NT2/D1 (cell line): ENCODE results near the gene ZBTB42.

Experiments used
- DNase-seq: peaks from one replicate; pipeline ENCODE4 v3.0.0-alpha.2; 2011; ENCODE audit warnings: low read depth, low spot score
- H3K27me3 ChIP-seq: 2 replicates; pipeline ENCODE4 v1.6.0; 2011; ENCODE audit warnings: mild to moderate bottlenecking; ENCODE audit not compliant: insufficient read length, insufficient read depth
- H3K36me3 ChIP-seq: 2 replicates; pipeline ENCODE4 v1.6.1; 2011; ENCODE audit warnings: mild to moderate bottlenecking, low read length, mixed read lengths; ENCODE audit not compliant: insufficient read depth, insufficient read length
- H3K4me1 ChIP-seq: 2 replicates; pipeline ENCODE4 v1.5.1; 2011; ENCODE audit not compliant: insufficient read depth, insufficient read length
- H3K4me3 ChIP-seq: 2 replicates; pipeline ENCODE4 v1.5.1; 2011; ENCODE audit warnings: low read depth; ENCODE audit not compliant: insufficient read length
- H3K9ac ChIP-seq: 2 replicates; pipeline ENCODE4 v1.6.0; 2011; ENCODE audit warnings: low read depth; ENCODE audit not compliant: insufficient read length
- H3K9me3 ChIP-seq: 2 replicates; pipeline ENCODE4 v1.5.1; 2011; ENCODE audit warnings: mild to moderate bottlenecking, low read length; ENCODE audit not compliant: insufficient read depth
- SUZ12 ChIP-seq: IDR thresholded peaks from 2 replicates; pipeline ENCODE4 v1.6.1; 2011; ENCODE audit not compliant: insufficient read length, insufficient read depth; ENCODE audit errors: extremely low read depth
- YY1 ChIP-seq: IDR thresholded peaks from 2 replicates; pipeline ENCODE4 v1.6.1; 2011; ENCODE audit not compliant: insufficient read length, insufficient read depth
- ZNF274 ChIP-seq: IDR thresholded peaks from 2 replicates; pipeline ENCODE4 v1.6.1; 2011; ENCODE audit warnings: mild to moderate bottlenecking, low read depth, low read length

Gene ZBTB42

GRCh38 chr14:104766256-104766862 is 34.5 kb upstream of the ZBTB42 start:
- DNase-seq: no peak
- peaks cover 9% of the 10 kb centered on the region; the same call in 1 of the 2 replicates for H3K9me3 ChIP-seq

GRCh38 chr14:104766863-104767633 is 33.9 kb upstream of the ZBTB42 start:
- Histone ChIP-seq H3K9ac (peak overlapping the region; percentile 32), H3K27me3 (no peaks in the 10 kb centered on the region), H3K4me3 (no peak overlapping the region), H3K36me3 (peaks cover 33% of the 10 kb centered on the region), H3K4me1 (peaks cover 8% of the 10 kb centered on the region), H3K9me3 (peaks cover 15% of the 10 kb centered on the region; the same call in 1 of the 2 replicates)
- TF ChIP-seq SUZ12: no peak
- no peak for TF ChIP-seq YY1
- no peak for TF ChIP-seq ZNF274
- DNase-seq: no peak

More at GRCh38 chr14:104766256-104766862, 34.5 kb upstream of the ZBTB42 start:
- peaks cover 8% of the 10 kb centered on the region for H3K4me1 ChIP-seq
- no peaks in the 10 kb centered on the region for H3K27me3 ChIP-seq
- peaks cover 28% of the 10 kb centered on the region for H3K36me3 ChIP-seq
- H3K4me3 ChIP-seq: no peak overlapping the region
- H3K9ac ChIP-seq: no peak overlapping the region
- no peak for TF ChIP-seq SUZ12
- TF ChIP-seq YY1: no peak
- no peak for TF ChIP-seq ZNF274

- TF ChIP-seq YY1 (no peak), SUZ12 (no peak), ZNF274 (no peak)
- Histone ChIP-seq H3K36me3 (peaks cover 33% of the 10 kb centered on the region), H3K27me3 (no peaks in the 10 kb centered on the region), H3K9ac (peak overlapping the region; percentile 32), H3K4me1 (peaks cover 8% of the 10 kb centered on the region), H3K9me3 (peaks cover 19% of the 10 kb centered on the region; the same call in 1 of the 2 replicates), H3K4me3 (no peak overlapping the region)
- no peak for DNase-seq
These were observed 33.3 kb upstream of the ZBTB42 start for GRCh38 chr14:104767634-104767918.

GRCh38 chr14:104768437-104769323 is 32.2 kb upstream of the ZBTB42 start:
- H3K4me1 ChIP-seq: peaks cover 8% of the 10 kb centered on the region
- H3K36me3 ChIP-seq: peaks cover 44% of the 10 kb centered on the region
- H3K9me3 ChIP-seq: peaks cover 19% of the 10 kb centered on the region; the same call in 1 of the 2 replicates
- DNase-seq: peak; percentile 66
- no peaks in the 10 kb centered on the region for H3K27me3 ChIP-seq
- no peak overlapping the region for H3K4me3 ChIP-seq
- TF ChIP-seq ZNF274 (no peak), YY1 (no peak), SUZ12 (no peak)
- H3K9ac ChIP-seq: peak overlapping the region; percentile 32

GRCh38 chr14:104769324-104770071 is 31.4 kb upstream of the ZBTB42 start:
- H3K9ac ChIP-seq: no peak overlapping the region
- no peak overlapping the region for H3K4me3 ChIP-seq
- H3K9me3 ChIP-seq: peaks cover 19% of the 10 kb centered on the region; the same call in 1 of the 2 replicates
- H3K36me3 ChIP-seq: peaks cover 52% of the 10 kb centered on the region
- TF ChIP-seq ZNF274 (no peak), SUZ12 (no peak), YY1 (no peak)
- H3K4me1 ChIP-seq: peaks cover 8% of the 10 kb centered on the region
- H3K27me3 ChIP-seq: no peaks in the 10 kb centered on the region
- DNase-seq: no peak

- Histone ChIP-seq H3K9me3 (peaks cover 19% of the 10 kb centered on the region; the same call in 1 of the 2 replicates), H3K4me3 (no peak overlapping the region), H3K36me3 (peaks cover 58% of the 10 kb centered on the region), H3K9ac (no peak overlapping the region), H3K27me3 (no peaks in the 10 kb centered on the region), H3K4me1 (peaks cover 8% of the 10 kb centered on the region)
- TF ChIP-seq ZNF274: no peak
- no peak for TF ChIP-seq YY1
- no peak for TF ChIP-seq SUZ12
- no peak for DNase-seq
These were observed 30.8 kb upstream of the ZBTB42 start for GRCh38 chr14:104770072-104770579.
